ELF-1 (cell line): ENCODE results near the gene RIMBP2.
A peak's percentile ranks its signal among the peaks of the same experiment; 100 is the strongest.

Source experiments
- DNase-seq: peaks from one replicate; pipeline ENCODE4 v3.0.0-alpha.2; 2016; ENCODE audit warnings: low read depth, low spot score

Gene RIMBP2

DNA sequence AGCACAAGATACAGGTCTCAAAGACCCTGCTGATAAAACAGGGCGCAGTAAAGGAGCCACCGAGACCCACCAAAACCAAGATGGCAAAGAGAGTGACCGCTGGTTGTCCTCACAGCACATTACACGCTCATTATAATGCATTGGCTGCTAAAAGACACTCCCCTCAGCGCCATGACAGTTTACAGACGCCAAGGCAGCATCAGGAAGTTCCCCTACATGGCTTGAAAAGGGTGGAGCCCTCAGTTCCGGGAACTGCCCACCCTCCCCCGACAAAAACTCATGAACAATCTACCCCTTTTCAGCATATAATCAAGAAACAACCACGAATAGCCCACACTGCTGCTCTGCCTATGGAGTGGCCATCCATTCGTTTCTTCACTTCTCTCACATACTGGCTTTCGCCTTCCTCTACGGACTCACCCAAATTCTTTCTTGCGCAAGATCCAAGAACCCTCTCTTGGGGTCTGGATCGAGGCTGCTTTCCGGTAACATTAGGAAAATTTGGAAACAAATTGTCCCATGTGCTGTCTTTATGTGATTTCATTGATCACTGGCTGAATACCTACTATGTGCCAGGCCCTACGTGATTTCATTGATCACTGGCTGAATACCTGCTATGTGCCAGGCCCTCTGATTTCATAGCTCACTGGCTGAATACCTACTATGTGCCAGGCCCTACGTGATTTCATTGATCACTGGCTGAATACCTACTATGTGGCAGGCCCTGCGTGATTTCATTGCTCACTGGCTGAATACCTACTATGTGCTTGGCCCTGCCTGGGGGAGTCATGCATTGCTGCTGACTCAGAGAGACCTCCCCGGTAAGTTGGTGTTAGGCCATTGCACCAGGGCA is 252.1 kb downstream of the RIMBP2 start:
- no peak for DNase-seq

DNA sequence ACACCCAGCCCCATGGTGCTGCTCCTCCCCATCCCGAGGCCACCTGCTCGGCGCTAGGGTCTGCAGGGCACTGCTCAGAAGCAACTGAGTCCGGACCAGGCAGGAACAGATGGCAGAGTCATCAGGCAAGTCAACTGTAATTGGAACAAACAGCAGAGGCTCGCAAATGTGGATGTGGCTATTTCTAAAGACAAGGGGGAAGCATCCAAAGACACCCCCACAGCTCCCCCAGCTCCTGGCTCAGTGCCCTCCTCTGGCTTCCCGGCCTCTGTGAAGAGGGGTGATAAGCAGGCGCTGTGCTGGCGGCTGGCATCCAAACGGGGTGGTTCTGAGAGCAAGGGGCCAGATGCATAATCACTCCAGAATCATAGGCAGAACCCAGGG is 252.8 kb downstream of the RIMBP2 start:
- DNase-seq = no peak

DNA sequence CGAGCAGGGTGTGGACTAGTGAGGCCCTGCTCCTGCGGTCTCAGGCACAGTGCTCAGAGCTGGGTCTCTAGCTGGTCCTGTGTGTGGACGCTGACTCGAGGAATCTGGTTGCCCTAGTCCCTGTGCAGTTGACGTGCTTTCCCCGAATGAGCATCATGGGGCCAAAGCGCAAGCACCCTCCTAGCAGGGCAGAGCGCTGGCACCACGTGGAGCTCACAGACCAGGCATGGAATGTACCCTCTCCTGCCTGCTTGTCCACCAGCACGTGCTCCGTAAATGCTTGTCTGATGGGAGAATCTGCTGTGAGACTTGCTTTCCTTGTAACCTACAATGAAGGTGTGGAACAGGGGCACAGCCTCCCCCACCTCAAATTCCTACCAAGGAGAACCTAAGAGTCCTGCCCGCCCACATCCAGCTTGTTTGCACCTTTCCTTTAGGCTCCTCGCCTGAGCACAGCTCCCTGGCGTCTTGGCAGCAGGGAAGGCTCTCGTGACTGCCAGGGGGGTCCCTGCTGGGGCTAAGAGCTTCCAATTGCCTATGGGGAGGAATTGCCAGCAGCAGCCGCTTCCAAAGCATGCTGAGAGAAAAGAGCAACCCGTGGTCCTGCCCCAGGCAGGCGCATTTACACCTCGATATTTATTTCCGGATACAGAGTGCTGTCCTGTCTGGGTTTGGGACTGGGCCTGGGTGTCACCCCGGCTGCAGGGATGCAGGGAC is 253.4 kb downstream of the RIMBP2 start:
- no peak for DNase-seq

DNA sequence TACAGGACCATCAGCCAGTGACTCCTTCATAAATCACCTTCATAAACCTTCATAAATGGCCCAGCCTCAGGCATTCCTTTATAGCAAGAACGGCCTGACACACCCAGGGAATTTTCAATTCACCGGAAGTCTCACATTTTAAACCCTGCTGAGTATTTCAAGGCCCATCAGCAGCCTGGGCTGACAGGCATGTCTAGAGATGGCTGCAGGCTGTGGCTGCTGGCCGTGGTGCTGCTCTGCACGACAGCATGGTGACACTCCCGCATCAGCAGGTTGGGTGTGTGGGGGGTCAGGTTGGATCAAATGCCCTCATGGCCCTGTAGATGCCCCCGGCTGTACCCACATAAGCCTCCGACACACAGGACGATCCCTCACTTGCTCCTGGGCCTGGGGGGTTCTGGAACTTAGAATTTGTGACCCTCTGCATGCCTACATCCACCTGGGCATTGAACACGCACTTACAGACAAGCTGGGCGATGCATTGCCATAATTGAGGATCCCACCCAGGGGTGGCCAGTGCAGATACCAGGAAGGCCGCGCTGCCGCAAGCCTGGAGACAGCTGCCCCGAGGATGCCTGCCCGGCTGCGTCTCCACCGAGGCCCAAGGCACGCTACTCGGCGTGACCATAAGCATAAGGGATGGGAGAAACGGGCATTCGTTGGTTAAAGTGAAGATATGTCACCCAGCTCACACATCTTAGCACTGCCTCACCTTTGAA is 254.1 kb downstream of the RIMBP2 start:
- peak; percentile 25 for DNase-seq

DNA sequence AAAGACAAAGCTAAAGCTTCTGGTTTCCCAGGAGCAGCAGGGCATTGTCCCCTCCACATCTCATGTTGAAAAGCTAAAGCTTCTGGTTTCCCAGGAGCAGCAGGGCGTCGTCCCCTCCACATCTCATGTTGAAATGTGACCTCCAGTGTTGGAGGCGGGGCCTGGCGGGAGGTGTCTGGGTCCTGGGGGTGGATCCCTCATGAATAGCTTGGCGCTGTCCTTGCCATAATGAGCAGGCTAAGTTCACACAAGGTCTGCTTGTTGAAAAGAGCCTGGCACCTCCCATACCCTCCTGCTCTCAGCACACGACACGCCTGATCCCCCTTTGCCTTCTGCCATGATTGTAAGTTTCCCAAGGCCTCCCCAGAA is 254.7 kb downstream of the RIMBP2 start:
- no peak for DNase-seq

DNA sequence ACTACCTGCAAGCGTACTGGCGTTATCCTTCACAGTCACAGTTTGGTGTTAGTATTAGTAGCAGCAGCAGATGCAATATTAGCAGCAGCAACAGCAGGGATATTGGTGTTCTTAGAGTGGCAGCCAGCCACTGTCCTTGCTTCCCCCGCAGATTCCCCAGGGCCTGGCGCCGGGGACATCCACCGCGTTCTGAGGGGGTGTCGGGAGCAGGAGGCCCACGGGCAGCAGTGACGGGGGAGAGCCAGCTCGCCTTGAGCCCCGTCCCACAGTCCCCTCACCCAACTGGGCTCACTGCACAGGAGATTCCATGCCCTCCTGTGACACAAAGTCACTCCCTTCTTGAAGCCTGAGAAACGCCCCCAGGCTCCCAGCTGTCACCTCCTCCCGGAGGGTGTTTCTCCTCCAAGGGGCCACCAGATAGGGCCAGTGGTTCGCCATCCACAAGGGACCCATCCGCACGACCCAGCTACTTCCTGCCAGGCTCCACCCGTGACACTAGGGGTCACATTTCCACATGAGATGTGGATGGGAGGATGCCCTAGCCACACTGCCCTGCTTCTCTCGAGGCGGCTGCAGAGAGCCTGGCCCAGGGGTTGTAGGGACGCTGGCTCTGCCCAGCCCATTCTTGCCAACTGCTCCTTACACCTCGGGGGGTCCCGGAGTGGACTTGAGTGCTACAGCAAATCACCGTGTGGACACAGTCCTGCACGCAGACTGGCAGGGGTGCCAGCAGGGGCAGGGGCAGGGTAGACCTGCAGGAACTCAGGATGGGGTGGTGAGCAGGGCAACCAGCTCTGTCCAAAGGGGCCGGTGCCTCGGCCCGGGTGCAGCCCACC is 255.3 kb downstream of the RIMBP2 start:
- no peak for DNase-seq

DNA sequence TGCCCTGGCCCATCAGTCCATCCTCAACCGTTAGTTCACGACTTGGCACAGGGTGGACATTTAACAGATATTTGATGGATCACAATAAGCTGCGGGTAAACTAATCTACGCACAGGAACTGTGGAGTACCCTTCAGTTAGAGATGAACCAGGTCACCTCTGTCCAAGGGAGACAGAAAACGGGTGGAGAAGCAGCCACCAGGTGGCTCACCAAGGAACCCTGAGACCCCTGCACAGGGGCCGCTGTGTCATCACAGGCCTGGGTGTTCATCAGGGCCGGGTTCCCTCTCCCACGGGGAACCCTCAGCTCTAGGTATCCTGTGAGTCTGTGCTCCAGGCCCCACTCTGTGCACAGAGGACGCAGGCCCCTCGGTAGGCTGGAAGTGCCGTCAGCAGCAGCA is 256.2 kb downstream of the RIMBP2 start:
- DNase-seq = no peak

DNA sequence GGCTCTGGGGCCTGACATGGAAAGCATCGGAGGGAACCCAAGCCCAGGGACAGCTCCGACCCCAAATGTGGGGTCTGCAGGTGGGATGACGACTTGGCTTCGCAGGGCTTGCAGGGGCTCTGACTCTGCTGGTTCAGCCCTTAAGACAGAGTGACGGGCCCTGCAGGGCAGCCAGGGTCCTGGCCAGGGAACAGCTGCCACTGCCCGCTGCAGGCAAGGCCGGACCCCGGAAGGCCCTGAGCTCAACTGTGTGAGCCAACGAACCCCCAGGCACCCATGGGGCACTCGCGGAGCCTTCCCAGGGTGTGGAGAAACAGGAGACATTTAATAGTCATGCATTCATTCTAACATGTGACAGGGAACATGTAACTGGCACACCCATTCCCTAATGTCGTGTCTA is 257.8 kb downstream of the RIMBP2 start:
- DNase-seq = no peak

DNA sequence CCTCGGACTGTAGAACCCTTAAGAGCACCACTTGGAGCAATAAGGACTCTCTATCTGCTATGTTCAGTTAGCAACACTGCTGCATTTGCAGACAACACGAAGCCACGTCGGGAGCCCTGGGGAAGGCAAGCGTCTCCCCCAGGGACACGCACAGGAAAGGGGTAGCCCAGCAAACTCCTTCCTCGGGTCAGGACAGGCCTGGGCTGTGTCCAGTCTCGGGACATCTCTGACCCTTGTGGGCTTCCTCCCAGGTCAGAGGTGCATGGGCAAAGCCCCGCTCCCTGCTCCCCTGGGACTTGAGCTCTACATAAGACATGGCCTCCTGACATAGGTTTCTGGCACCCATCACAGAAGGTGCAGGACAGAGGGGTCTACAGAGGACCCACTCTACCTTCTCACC is 258.9 kb downstream of the RIMBP2 start:
- DNase-seq = no peak

DNA sequence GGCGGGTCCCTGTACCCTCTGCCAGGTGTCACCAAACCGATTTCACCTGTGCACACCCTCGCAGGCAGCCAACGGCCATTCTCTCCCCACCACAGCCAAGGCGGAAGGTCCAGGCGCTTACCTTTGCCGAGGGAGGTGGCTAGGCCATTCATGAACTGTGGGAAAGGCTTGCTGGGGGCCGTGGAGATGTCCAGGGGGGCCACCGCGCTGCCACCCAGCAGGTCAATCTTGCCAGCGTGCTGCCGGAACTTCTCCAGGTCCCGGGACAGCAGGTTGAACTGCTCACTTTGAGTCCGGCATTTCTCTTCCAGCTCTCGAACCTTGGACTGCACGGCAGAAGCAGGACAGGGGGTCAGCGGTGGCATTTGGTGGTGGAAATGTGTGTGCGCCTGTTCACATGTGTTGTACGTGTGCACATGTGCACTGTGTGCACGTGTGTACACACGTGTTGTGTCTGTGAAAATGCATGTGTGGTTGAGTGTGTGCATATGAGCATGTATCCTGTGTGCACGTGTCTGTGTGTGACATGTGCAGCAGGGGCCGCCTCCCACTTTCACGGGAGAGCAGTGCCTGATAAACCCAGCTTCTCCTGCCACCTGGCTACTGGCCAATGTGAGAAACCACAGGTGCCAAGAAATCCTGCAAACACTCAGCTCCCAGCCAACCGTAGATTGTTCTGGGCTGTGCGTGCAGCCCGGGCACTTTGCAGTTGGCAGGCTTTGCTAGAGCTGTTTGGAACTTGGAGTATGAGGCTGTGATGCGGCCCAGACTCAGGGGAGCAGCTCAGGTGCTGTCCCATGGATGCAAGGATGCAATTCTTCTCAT is 259.5 kb downstream of the RIMBP2 start:
- no peak for DNase-seq

DNA sequence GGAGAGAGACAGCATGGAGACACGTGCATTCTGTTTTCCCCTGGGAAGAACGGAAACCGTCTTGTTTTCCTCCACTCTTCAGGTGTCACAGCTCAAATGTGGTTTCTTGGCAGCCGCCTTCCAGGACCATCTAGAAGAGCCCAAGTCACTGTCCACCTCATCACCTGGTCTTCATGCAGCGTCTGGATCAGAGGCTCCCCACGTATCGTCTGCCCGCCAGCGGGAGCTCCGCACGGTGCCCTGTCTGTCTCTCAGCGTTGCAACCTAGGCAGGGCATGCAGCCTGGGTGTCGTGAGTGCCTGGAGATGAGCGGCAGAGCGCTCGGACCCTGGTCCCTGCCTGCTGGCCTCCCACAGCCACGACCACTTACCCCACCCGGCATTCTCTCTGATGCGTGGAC is 260.9 kb downstream of the RIMBP2 start:
- DNase-seq = no peak

DNA sequence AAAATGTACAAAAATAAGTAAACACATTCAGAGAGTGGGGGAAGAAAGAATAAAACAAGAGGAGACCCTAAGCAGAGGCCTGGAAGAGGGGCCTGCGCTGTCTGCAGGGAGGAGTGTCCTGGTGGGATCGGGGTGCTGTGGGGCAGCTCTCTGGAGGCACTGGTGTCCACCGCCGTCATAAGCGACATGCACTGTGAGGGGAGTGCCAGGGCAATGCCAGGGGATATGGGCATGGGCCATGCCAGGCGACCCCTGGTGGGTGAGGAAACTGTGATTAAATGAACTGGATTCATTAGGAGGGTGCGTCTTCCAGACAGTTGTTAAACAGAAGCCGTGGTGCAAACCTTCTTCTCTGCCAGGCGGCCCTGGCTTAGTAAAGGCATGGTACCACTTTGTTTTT is 261.8 kb downstream of the RIMBP2 start:
- DNase-seq = no peak

DNA sequence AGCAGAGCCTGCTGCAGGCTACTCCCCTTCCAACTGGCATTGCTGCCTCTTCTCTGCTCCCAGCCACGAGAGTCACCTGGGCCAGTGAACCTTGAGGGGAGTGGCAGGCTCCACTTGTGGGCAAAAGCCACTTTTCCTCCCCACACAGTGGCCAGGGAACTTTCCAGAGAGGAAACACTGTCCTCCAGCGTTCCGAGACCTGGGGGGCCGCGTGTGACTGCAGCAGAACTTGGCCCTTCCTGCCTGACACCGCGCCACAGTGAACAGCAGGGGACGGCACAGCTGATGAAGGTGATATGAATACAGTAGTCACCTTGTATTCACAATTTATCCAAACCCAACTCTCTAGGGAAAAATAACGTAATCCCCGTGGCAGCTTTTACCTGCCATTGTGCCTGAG is 263.6 kb downstream of the RIMBP2 start:
- DNase-seq = no peak

DNA sequence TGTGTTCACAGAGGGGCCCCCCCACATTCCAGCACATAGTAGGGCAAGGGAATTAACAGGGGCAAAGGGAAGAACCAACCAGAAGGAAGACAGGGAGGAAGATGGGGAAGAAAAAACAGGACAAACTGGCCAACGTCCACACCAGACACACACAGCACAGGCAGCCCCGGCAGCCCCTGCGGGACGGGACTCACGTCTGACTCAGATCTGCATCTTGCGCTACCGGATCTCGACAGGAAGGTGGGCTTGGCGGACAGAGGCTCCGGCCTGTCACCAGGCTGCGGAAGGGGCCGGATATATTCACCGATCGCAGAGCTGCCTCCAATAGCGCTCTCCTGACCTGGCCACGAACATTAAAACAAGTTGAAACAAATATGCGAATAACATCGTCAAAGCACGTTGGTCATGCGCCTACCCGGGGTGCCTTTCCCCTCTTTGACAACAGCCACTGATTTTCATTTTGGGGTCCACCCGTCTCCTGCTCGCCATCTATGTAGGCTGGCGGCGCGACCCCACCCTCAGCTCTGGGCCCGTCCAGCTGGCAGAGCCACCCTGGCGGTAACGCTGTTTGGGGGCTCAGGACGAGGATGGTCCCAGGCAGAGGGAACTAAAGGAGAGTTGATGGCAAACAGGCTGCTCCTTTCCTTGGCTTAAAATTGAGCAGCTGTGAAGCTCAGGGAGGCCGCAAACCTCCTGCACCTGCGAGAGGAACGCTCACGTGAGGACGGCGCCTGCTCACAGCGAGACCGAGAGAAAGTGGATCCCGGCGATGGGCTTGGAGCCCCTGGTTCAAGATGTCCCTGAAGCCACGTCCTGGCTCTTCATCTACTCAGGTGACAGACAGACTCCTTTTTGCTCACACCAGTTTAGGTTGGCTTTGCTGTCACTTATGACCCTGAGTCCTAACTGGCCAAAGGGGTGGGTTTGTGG is 264.8 kb downstream of the RIMBP2 start:
- no peak for DNase-seq

DNA sequence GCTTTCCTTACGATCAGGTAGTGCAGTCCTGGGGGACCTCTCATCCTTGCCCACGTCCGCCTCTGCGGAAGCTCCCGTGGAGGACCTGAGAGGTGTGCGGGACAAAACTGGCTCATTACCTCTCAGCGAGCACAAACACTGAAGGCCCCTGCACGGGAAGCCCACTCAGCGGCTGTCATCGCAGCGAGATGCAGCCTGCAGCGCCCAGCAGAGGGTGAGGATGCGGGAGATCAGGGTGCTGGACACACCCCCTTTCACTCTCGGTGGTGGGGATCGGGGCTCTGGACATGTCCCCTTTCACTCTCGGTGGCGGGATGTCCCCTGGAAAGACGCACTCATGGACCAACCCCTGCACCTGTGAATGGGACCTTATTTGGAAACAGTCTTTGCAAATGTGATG is 266.8 kb downstream of the RIMBP2 start:
- no peak for DNase-seq

DNA sequence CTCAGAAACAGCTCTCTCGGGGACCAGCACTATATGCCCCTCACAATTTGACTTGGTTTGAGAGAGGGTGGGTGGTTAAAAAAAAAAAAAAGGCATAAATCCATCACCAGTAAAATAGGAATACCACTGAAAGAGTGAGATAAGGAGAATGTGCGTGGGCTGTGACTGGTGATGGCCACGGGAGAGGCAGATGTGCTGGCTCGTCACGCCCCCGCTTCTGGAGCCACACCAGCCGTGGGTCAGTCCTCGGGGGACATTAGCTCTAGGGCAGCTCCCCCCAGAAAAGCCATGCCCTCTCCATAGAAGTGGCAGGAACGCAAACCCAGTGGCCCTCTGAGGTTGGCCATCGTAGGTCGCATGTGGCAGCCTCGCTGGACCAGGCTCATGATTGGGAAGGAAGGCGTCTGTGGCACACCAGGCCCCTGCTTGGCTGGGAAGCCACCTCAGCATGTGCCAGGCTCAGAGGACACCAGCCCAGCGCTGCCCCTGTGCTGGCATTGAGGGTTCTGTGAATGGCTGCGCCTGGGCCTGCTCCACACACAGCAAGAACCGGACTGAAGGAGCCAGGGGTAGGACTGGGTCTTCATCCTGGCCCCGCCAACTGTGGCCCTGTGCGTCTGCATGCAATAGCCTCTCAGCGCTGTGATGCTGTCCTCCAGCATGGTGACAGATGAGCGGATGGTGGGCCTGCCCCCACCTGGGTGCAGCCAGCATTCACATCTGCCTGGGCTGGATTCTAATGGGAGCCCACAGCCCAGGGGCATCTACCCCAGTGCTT is 267.9 kb downstream of the RIMBP2 start:
- DNase-seq = no peak

DNA sequence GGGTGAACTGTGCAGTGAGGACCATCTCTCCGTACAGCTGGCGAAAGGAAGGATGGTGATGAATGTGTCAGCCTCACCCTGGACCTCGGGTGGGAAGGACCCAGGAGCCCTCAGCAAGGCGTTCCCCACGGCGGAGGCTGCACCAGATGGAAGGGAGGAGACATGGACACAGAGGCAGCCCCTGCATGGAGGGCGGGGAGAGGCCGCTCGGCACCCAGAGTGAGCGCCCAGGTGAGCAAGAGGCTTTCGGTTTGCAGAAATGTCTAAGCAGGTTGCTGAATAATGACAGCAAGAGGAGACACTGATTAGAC is 268.5 kb downstream of the RIMBP2 start:
- DNase-seq = no peak

DNA sequence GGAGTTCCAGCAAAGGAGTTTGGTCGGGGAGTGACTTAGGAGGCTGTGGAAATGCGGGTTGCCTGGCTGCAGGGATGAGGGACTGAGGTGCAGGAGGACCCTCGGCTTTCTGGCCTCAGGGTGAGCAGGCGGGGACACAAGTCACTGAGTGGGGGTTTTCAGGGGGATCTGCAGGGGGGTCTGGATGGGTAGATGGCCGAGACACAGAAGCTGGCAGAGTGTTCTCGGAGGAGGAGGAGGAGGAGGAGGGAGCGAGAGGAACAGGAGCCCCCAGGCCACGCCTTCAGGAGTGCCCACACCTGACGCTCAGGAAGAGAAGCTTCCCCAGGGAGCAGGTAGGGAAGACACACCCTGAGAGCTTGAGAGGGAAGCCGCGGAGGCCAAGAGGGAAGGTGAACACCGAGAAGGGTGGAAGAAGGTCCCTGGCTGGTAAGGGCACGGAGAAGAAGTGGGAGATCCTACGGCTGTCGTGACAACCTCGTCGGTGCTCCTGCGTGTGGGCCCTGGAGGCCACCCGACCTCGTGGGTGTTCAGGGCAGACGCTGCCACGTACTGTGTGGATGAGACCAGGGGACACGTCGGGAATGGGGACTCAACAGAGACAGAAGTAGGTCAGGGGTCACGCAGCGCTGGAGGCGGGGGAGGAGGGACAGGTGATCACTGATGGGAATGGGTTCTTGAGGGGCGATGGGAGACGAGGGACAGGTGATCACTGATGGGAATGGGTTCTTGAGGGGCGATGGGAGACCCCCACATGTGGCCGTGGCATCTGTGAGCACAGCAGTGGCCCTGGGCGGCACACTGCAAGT is 269.0 kb downstream of the RIMBP2 start:
- no peak for DNase-seq
